Islet precursor cell (in vitro differentiated cells): ENCODE measurements around the gene PARP14.
"Not testable (repeated sequence)": the region's sequence is repeated elsewhere in the genome, so short reads cannot be mapped to it uniquely, and the experiment has no call there.

Experiments
- DNase-seq: peaks from one replicate; pipeline ENCODE4 v3.0.0-alpha.2; 2018

PARP14 gene

DNA sequence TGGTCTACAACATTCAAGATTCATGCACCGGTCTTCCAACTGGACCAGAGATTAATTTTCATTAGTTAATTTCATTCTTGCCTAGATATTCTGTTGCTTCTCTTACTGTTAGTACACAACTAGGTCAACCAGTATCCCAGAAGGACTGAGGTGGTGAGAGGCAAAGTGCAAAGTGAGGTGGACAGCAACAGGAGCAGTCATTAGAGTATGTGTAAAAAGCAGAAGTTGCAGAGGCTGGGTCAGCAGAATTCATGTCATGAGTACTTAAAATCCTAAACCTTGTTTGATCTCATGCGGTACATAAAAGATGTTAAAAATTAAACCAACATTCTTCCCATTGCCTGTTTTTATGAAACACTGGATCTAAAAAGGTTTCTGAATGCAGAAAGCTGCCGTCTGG is 46.7 kb downstream of the PARP14 start:
- DNase-seq, result no peak

GRCh38 chr3:122727766-122728165 is 47.1 kb downstream of the PARP14 start:
- DNase-seq, result no peak

- DNase-seq, result no peak
Measured at GRCh38 chr3:122728186-122728585, 47.5 kb downstream of the PARP14 start.

- no peak for DNase-seq
Measured at GRCh38 chr3:122728756-122729514, 48.3 kb downstream of the PARP14 start.

- no peak for DNase-seq
Measured at GRCh38 chr3:122730240-122730639, 49.6 kb downstream of the PARP14 start.

DNA sequence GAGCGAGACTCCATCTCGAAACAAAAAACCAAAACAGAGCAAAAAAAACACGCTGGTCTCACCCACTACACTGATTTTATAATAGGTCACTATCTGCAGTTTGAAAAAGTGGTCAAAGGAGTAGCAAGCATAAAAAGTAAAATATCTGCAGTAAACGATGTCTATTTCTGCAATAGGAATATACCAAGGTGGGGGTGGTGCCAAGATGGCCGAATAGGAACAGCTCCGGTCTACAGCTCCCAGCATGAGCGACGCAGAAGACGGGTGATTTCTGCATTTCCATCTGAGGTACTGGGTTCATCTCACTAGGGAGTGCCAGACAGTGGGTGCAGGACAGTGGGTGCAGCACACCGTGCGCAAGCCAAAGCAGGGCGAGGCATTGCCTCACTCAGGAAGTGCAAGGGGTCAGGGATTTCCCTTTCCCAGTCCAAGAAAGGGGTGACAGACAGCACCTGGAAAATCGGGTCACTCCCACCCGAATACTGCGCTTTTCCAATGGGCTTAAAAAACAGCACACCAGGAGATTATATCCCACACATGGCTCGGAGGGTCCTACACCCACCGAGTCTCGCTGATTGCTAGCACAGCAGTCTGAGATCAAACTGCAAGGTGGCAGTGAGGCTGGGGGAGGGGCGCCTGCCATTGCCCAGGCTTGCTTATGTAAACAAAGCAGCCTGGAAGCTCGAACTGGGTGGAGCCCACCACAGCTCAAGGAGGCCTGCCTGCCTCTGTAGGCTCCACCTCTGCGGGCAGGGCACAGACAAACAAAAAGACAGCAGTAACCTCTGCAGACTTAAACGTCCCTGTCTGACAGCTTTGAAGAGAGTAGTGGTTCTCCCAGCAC is 52.3 kb downstream of the PARP14 start:
- not testable (repeated sequence) for DNase-seq

- DNase-seq, result no peak
Measured at GRCh38 chr3:122739172-122739571, 58.5 kb downstream of the PARP14 start.

GRCh38 chr3:122742234-122742633 is 61.6 kb downstream of the PARP14 start:
- DNase-seq, result no peak

GRCh38 chr3:122743581-122744120 is 63.0 kb downstream of the PARP14 start:
- no peak for DNase-seq

GRCh38 chr3:122745369-122746021 is 64.9 kb downstream of the PARP14 start:
- DNase-seq, result no peak

GRCh38 chr3:122747295-122747694 is 66.7 kb downstream of the PARP14 start:
- not testable (repeated sequence) for DNase-seq

GRCh38 chr3:122748347-122748746 is 67.7 kb downstream of the PARP14 start:
- no peak for DNase-seq

DNA sequence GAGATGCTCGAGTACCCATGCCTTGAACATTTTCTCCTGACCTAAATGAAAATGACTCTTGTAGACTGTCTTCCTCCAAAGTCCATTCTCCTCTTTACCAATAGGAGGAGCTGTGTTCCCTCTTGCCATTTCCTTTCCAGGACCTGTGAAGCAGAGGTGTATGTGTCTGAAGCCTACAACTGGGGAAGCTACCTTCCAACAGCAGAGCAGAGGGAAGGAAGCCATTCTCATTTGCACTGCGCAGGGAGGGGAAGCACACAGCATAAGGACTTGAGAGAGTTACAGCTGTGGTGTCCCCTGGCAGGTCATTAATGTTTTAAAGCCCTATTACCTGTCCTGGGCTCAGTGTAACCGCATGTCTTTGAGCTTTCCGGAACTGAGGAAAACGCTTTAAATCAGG is 74.3 kb downstream of the PARP14 start:
- peak; percentile 72 for DNase-seq

- DNase-seq, result no peak
Measured at GRCh38 chr3:122755491-122755890, 74.9 kb downstream of the PARP14 start.

GRCh38 chr3:122758877-122759560 is 78.4 kb downstream of the PARP14 start:
- DNase-seq, result no peak

GRCh38 chr3:122760453-122761271 is 80.0 kb downstream of the PARP14 start:
- peak; percentile 75 for DNase-seq

GRCh38 chr3:122766430-122766829 is 85.8 kb downstream of the PARP14 start:
- no peak for DNase-seq

DNA sequence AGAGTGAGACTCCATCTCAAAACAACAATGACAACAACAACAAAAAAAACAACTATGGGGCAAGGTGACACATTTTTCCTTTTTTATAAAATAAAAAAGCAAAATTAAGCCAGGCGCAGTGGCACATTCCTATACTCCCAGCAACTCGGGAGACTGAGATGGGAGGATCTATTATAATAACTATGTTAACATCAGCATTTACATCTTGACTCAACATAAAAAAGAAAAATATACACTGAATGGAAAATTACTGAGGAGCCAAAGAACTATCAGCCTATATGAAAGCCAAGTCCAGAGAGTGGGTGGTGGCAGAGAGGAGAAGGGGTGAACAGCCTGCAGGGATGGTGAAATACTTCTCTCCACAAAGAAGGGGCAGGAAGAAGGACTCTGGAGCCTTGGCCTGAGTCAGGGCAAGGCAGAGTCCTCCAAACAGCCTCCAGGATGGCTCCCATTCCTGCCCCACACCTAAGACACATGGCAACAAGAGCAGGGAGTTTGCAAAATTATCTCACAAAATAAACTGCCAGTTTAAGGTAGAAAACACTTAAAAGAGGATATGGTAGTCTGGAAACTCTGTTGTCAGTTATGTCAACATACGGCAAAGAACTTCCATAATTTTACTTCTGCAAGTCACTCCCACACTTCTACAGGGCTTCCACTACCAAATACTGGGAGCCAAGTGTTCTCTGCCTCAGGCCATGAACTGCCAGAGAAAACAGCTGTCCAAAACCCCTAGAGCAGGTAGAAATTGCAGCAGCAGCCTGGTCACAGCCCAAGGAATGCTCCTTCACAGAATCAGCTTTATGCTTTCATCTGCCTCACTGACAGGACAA is 87.1 kb downstream of the PARP14 start:
- peak; percentile 84 for DNase-seq

- no peak for DNase-seq
Measured at GRCh38 chr3:122770521-122771202, 90.0 kb downstream of the PARP14 start.

GRCh38 chr3:122772827-122773226 is 92.2 kb downstream of the PARP14 start:
- no peak for DNase-seq
